GM13977 (cell line): ENCODE results near the gene TRAT1.
A peak's percentile ranks its signal among the peaks of the same experiment; 100 is the strongest.

Experiments used
- DNase-seq: peaks from one replicate; pipeline ENCODE4 v3.0.0; 2012; ENCODE audit warnings: low spot score
- in situ Hi-C: fragments of 300-500 bp; cut with MboI; formaldehyde crosslinking; loops from one replicate; pipeline ENCODE4 v1.12.0; 2022; ENCODE audit warnings: low sequenced_read_pairs, low pct_unique_long_range_greater_than_20kb, mixed read lengths, inconsistent platforms; ENCODE audit not compliant: unreplicated experiment
- TF ChIP-seq, protein P1 (sequence below): IDR thresholded peaks from 2 replicates; pipeline ENCODE4 v1.5.1; 2012; ENCODE audit warnings: mild to moderate bottlenecking, control low read depth; ENCODE audit not compliant: insufficient read depth; ENCODE audit errors: extremely low read depth, missing control alignments

TRAT1 gene

GRCh38 chr3:108877901-108878300 lies 55.3 kb downstream of the TRAT1 start:
- in situ Hi-C loops: no loop called here
- TF ChIP-seq, protein P1, sequence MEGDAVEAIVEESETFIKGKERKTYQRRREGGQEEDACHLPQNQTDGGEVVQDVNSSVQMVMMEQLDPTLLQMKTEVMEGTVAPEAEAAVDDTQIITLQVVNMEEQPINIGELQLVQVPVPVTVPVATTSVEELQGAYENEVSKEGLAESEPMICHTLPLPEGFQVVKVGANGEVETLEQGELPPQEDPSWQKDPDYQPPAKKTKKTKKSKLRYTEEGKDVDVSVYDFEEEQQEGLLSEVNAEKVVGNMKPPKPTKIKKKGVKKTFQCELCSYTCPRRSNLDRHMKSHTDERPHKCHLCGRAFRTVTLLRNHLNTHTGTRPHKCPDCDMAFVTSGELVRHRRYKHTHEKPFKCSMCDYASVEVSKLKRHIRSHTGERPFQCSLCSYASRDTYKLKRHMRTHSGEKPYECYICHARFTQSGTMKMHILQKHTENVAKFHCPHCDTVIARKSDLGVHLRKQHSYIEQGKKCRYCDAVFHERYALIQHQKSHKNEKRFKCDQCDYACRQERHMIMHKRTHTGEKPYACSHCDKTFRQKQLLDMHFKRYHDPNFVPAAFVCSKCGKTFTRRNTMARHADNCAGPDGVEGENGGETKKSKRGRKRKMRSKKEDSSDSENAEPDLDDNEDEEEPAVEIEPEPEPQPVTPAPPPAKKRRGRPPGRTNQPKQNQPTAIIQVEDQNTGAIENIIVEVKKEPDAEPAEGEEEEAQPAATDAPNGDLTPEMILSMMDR: no peak
- no peak for DNase-seq

- in situ Hi-C loops: no loop called here
- TF ChIP-seq, protein P1: peak; percentile 33
- no peak for DNase-seq
Measured at GRCh38 chr3:108879915-108880314, 57.3 kb downstream of the TRAT1 start.

GRCh38 chr3:108882762-108883161 lies 60.2 kb downstream of the TRAT1 start:
- TF ChIP-seq, protein P1: no peak
- DNase-seq: no peak
- in situ Hi-C loops: no loop called here

- TF ChIP-seq, protein P1: no peak
- in situ Hi-C loops: no loop called here
- no peak for DNase-seq
Measured at GRCh38 chr3:108883373-108883772, 60.8 kb downstream of the TRAT1 start.

- TF ChIP-seq, protein P1: no peak
- DNase-seq: no peak
- in situ Hi-C loops: no loop called here
Measured at GRCh38 chr3:108887121-108887520, 64.5 kb downstream of the TRAT1 start.

GRCh38 chr3:108887777-108888176 lies 65.2 kb downstream of the TRAT1 start:
- TF ChIP-seq, protein P1: no peak
- in situ Hi-C loops: no loop called here
- DNase-seq: no peak

DNA sequence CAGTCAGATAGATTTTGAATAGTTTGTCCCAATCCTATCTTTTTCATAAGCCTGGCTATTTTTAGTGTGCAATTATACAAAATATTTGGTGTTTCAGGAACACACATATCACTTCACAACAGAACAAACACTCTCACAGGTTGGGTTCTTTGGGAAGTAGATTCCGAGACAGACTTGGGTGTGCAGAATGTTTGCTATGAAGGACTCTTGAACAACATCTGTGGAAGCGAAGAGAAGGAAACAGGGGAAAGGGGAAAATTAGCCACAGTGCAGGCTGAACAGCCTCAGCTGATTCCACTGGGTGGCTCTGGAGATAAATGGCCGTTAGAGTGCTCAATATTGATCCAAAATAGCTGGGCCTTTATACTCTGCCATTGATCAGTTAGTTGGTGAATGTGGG lies 69.2 kb downstream of the TRAT1 start:
- DNase-seq: no peak
- TF ChIP-seq, protein P1: no peak
- in situ Hi-C loops: no loop called here
